Esophagus muscularis mucosa (tissue), 4 donors: ENCODE measurements around the gene HOXC5. TPM values are rescaled to one million over a fixed set of nuclear protein-coding genes. Genes with fewer than 3 reads are reported as not detected.

Experiments used
- DNase-seq: peaks from one replicate; pipeline ENCODE4 v3.0.0-alpha.2; 2017; ENCODE audit errors: extremely low spot score
- H3K27ac ChIP-seq, 4 donors: fragments of 200-600 bp; sonication (generic); replicated peaks in 1 of 4; 1 replicate in 3 of 4; 2 replicates in 1 of 4; pipeline ENCODE4 v1.5.1; 2016 to 2019; ENCODE audit warnings: mild to moderate bottlenecking in 1 of 4
- H3K27me3 ChIP-seq, 4 donors: fragments of 200-600 bp; sonication (generic); one replicate each; pipeline versions ENCODE4 v1.5.1 to v1.6.0; 2016 to 2019
- H3K36me3 ChIP-seq, 4 donors: fragments of 200-600 bp; sonication (generic); one replicate each; pipeline ENCODE4 v1.5.1; 2016 to 2019
- H3K4me1 ChIP-seq, 4 donors: fragments of 200-600 bp; sonication (generic); one replicate each; pipeline ENCODE4 v1.5.1; 2016 to 2019
- H3K4me3 ChIP-seq, 4 donors: fragments of 200-600 bp; sonication (generic); 1 replicate in 2 of 4; 2 replicates in 2 of 4; pipeline ENCODE4 v1.5.1; 2016 to 2019; ENCODE audit warnings: mild to moderate bottlenecking in 4 of 4, moderate library complexity in 1 of 4
- H3K9me3 ChIP-seq, 4 donors: fragments of 200-600 bp; sonication (generic); 1 replicate in 3 of 4; 2 replicates in 1 of 4; pipeline ENCODE4 v1.5.1; 2016 to 2019
- EP300 ChIP-seq: sonication (generic); formaldehyde crosslinking; IDR thresholded peaks from one replicate; pipeline ENCODE4 v1.6.1; 2017; ENCODE audit warnings: antibody characterized with exemption
- POLR2A ChIP-seq: fragments of 450-650 bp; IDR thresholded peaks from one replicate; pipeline ENCODE4 v1.6.1; 2017; ENCODE audit warnings: antibody characterized with exemption, moderate library complexity, mild to moderate bottlenecking, low read depth
- POLR2AphosphoS5 ChIP-seq, 2 donors: sonication (generic); formaldehyde crosslinking; IDR thresholded peaks; one replicate each; pipeline ENCODE4 v1.6.1; 2017; ENCODE audit warnings: antibody characterized with exemption in 2 of 2
- WGBS: methylation state at CpG from one replicate; pipeline ENCODE4 v1.1.5; 2018; 5-methylcytosine and 5-hydroxymethylcytosine counted together
- intact Hi-C: fragments of 100-400 bp; cut with DNase I; formaldehyde crosslinking; loops from one replicate; pipeline ENCODE4 v1.15.1; 2023
- total RNA-seq, 4 donors: library from RNA; depleted of rRNA; stranded (reverse); fragments of >200 nt; gene quantifications; one replicate each; pipeline versions ENCODE4 v1.1.0 to v1.2.1, GENCODE V29; 2016
- TF ChIP-seq, protein P1 (sequence below), 3 experiments: fragments of 200-600 bp in 2 of 3; fragments of 450-650 bp in 1 of 3; sonication (generic) in 2 of 3; IDR thresholded peaks; one replicate each; pipeline ENCODE4 v1.5.1; 2017 to 2019; ENCODE audit warnings: antibody characterized with exemption in 3 of 3, mild to moderate bottlenecking in 2 of 3, moderate library complexity in 1 of 3

Gene HOXC5
- total RNA-seq, 4 donors from 2014 or later = 0.83 to 2.0 TPM; not detected in 2

GRCh38 chr12:54004841-54005530 lies 27.9 kb upstream of the HOXC5 start:
- Histone ChIP-seq H3K27me3 (peaks cover 16 to 99% (median 93%) of the 10 kb centered on the region in 4 donors), H3K27ac (no peak overlapping the region), H3K9me3 (no peaks in the 10 kb centered on the region), H3K36me3 (no peaks in the 10 kb centered on the region), H3K4me3 (no peak overlapping the region), H3K4me1 (peaks cover 24 to 35% (median 30%) of the 10 kb centered on the region in 4 donors)
- intact Hi-C loops = no loop called here
- 55% methylated on average over 12 of the region's 31 CpGs for WGBS
- TF ChIP-seq POLR2A = no peak
- no peak for TF ChIP-seq POLR2AphosphoS5 (IDR thresholded peaks at IDR 0.05)
- TF ChIP-seq, protein P1, sequence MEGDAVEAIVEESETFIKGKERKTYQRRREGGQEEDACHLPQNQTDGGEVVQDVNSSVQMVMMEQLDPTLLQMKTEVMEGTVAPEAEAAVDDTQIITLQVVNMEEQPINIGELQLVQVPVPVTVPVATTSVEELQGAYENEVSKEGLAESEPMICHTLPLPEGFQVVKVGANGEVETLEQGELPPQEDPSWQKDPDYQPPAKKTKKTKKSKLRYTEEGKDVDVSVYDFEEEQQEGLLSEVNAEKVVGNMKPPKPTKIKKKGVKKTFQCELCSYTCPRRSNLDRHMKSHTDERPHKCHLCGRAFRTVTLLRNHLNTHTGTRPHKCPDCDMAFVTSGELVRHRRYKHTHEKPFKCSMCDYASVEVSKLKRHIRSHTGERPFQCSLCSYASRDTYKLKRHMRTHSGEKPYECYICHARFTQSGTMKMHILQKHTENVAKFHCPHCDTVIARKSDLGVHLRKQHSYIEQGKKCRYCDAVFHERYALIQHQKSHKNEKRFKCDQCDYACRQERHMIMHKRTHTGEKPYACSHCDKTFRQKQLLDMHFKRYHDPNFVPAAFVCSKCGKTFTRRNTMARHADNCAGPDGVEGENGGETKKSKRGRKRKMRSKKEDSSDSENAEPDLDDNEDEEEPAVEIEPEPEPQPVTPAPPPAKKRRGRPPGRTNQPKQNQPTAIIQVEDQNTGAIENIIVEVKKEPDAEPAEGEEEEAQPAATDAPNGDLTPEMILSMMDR (IDR thresholded peaks at IDR 0.05) = no peak
- no peak for TF ChIP-seq EP300
- DNase-seq = no peak

DNA sequence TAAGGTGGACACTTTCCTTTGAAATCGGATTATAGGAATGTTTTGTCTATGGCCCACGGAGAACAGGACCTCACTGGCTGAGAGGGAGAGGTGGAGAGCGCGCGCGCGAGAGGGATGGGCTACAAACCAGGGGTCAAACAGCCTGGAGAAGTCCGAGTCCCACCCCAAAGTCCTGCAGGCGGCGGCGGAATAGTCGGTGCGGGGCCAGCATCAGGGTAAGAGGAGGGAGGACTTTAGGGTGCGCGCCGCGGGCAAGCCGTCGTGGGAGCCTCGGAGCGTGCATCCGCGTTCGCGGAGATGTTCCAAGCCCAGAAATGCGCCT lies 27.4 kb upstream of the HOXC5 start:
- no peak overlapping the region for H3K27ac ChIP-seq
- 12% methylated on average over 26 of the region's 26 CpGs for WGBS
- TF ChIP-seq, protein P1 (IDR thresholded peaks at IDR 0.05) = no peak

DNA sequence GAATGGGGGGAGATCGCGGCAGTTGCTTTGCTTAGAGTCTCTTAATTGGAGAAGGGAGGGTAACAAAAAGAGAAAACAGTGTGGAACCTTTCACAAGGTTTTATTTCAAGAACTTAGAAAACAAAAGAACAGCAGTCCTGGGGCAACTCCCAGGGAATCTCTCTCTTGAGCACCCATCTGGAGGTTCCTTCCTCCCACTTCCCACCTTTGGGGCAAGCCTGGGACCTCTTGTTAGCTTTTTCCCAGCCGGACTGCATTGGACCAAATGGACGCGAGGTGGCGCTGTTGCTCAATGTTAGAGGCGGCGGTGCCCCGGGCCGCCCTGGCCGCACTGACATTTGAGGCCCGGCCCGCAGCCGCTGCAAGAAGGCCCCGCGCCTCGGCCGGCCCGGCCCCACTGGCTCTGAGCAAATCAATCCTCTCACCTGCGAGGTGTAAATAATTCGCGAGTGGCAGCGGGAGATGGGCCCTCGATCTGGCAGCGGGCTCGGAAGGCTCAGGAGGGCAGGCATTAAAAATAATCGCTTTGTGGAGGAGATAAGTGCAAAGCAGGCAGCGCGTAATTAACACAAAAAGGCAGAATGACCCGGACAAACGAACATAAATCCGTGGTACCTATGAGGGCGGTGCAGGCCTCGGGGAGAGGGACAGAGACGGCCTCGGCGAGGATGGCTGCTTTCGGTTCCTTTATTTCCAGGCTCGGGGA lies 26.8 kb upstream of the HOXC5 start:
- H3K27ac ChIP-seq = no peak overlapping the region
- intact Hi-C loops = loop anchor here (2.0 kb wide), 1 partner anchor 185 kb away; no protein-coding TSS in a partner anchor
- WGBS = 22% methylated on average over 39 of the region's 39 CpGs

More for the DNA sequence above, 27.4 kb upstream of the HOXC5 start:
- no peaks in the 10 kb centered on the region for H3K36me3 ChIP-seq
- H3K27me3 ChIP-seq = peaks cover 11 to 99% (median 92%) of the 10 kb centered on the region in 4 donors
- intact Hi-C loops = no loop called here
- no peak for DNase-seq
- H3K9me3 ChIP-seq = no peaks in the 10 kb centered on the region
- no peak overlapping the region for H3K4me3 ChIP-seq
- H3K4me1 ChIP-seq = peaks cover 19 to 33% (median 25%) of the 10 kb centered on the region in 4 donors

GRCh38 chr12:54006559-54007220 lies 26.2 kb upstream of the HOXC5 start:
- peaks cover 11 to 99% (median 94%) of the 10 kb centered on the region in 4 donors for H3K27me3 ChIP-seq
- 61% methylated on average over 22 of the region's 22 CpGs for WGBS
- no peak overlapping the region for H3K27ac ChIP-seq

More for the DNA sequence above, 26.8 kb upstream of the HOXC5 start:
- no peaks in the 10 kb centered on the region for H3K36me3 ChIP-seq
- peaks cover 16 to 34% (median 23%) of the 10 kb centered on the region in 4 donors for H3K4me1 ChIP-seq
- peak overlapping the region in 3 of 4 donors; percentile 2 to 38 (median 20) for H3K4me3 ChIP-seq
- H3K27me3 ChIP-seq = peaks cover 11 to 99% (median 93%) of the 10 kb centered on the region in 4 donors
- DNase-seq = peak; percentile 96
- TF ChIP-seq POLR2AphosphoS5 (IDR thresholded peaks at IDR 0.05) (peak in 1 of 2 donors; percentile 40), EP300 (no peak)
- TF ChIP-seq, protein P1 (IDR thresholded peaks at IDR 0.05) = peak; percentile 93 to 97 (median 96)
- no peaks in the 10 kb centered on the region for H3K9me3 ChIP-seq

More at GRCh38 chr12:54006559-54007220, 26.2 kb upstream of the HOXC5 start:
- DNase-seq = no peak
- Histone ChIP-seq H3K36me3 (no peaks in the 10 kb centered on the region), H3K4me1 (peaks cover 16 to 40% (median 27%) of the 10 kb centered on the region in 4 donors), H3K9me3 (no peaks in the 10 kb centered on the region), H3K4me3 (peak overlapping the region in 3 of 4 donors; percentile 2 to 38 (median 20))
- intact Hi-C loops = loop anchor here (2.0 kb wide), 1 partner anchor 184 kb away; no protein-coding TSS in a partner anchor
- TF ChIP-seq POLR2A (no peak), EP300 (no peak), POLR2AphosphoS5 (IDR thresholded peaks at IDR 0.05) (no peak)
- TF ChIP-seq, protein P1 (IDR thresholded peaks at IDR 0.05) = no peak
